ENCODE measurements around the gene NUP42.
A peak's percentile ranks its signal among the peaks of the same experiment; 100 is the strongest.
"Not testable (repeated sequence)": the region's sequence is repeated elsewhere in the genome, so short reads cannot be mapped to it uniquely, and the experiment has no call there.

Gene NUP42

DNA sequence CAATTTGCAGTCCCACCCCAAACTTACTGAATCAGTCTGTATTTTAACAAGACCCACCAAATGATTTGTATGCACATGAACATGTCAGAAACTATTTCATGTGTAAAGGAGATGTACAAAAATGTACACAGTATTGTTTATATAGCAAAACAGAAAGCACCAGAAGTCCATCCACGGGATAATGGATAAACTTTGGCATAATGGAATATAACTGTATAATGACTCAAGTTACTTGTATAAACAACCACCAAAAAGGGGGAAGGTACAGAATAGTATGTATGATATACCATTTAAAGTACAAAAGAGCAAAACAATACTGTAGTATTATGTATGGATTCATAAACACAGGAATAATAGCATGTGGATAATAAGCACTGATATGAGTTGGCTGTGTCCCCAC lies 22.4 kb downstream of the NUP42 start:
- no peak for DNase-seq

DNA sequence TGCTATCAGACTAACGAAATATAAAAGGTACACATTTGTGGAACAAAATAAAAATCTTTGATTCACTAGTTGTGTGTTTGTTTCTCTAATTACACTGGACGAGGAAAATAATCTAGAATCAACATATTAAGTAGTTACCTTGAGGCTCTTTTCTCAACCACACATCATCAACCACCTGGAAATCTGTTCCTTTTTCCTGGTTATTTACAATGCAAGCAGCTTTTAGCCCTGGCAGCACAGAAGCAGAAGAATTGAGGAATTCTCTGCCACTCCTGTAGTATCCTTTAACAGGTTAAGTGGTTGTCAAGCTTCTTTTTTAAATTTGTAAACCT lies 23.7 kb downstream of the NUP42 start:
- no peak for DNase-seq

DNA sequence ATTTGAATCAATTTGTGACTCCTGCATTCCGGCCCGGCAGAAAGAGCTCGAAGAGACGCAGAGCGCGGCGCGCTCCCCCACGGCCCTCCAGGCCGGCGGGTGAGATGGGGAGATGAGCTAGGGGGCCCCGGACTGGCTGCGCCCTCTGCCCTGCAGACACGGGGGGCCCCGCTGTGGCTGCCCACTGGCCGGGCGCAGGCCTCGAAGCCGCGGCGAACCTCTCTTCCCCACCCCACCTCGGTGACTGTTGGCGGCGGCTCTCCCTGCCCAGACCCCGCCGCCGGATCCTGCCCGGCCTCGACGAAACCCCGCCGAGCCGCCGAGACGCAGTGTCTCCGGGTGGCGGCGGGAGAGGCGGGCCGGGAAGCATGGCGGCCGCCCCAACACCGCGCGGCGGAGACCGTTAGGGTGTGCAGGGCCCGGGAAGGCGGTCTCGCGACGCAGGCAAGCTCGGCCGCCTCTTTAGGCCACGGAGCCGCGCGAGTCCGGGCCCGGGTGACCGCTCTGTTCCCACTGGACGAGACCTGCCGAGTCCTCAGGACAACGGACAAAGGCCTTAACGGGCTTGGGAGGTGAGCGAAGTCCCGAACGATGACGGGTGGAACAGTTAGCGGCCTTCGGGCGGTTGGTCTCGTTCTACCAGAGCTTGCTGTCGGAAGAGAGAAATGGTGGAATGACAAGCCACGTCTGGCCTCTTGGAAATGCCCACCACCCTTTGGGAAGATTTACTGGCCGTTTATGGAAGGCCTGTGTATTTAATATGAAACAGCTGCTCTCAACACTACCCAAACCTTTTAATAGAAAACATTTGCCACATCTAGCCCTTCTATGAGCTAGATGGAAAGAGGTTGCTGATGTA lies 24.3 kb downstream of the NUP42 start:
- DNase-seq, result no peak

DNA sequence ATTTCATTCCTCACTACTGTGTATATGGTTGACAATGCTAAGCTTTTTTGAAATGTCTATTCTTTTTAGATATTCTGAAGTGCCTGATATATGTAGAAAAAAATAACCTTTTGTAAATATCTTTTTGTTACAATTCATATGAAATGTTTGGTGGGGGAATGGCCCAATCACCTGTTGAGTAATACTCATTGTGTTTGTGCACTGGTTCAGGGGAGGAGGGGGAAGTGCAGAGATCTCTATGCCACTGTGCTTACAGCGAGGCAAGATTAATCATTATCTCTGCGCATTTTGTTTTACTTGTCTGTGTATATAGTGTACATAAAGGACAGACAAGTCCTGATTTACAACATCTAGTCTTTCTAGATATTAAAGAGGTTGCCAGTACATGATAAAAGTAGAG lies 25.2 kb downstream of the NUP42 start:
- no peak for DNase-seq

DNA sequence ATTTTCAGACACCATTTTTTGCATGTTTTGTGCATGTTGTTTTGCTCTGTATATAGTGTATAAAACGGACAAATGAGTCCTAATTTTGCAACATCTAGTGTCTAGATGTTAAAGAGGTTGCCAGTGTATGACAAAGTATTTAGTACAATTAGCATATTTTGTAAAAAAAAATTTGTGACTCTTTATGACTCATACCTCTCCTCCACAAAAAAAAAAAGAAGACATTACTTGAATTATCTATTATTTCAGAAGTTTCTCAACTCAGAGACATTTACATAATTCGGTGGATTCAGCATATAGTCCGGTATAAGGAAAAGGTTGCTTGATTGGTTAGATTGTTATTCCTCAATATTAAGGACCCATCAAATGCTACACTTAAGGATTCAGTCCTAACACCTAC lies 26.0 kb downstream of the NUP42 start:
- DNase-seq, result no peak

DNA sequence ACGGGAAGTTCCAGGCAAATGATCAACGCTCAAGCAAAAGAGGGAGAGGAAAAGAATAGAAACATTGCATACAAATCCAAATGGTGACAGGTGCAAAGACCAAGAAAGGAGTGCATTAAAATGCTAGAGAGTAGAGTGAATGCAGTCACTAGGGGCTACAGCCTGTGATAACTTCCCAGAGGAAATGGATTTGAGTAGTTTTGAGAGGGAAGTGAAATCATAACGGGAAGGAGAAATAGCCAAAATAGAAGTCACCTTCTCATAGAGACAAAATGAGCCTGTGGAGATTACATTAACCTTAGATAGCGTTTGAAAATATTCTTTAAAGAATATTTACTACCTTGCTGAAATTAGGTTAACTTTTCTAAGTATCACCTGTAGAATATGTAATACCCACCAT lies 26.5 kb downstream of the NUP42 start:
- no peak for DNase-seq

DNA sequence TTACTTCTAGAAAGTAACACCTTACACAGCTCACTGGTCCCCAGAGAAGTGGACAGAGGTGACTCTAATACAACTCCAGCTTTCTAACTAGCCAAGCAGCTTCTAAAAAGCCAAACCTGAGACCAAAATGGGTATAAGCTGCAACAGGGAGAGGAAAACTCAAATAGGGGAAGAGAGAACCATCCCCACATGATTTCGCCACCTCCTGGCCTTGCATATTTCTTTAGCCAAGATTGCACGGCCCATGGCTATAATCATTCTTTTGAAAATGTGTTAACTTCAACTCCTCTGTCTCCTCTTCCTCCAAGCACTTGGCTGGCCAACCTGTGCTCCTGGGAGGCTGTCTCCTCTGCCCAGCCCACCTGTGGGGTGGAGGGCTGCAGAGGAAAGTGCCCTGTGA lies 28.7 kb downstream of the NUP42 start:
- no peak for DNase-seq

DNA sequence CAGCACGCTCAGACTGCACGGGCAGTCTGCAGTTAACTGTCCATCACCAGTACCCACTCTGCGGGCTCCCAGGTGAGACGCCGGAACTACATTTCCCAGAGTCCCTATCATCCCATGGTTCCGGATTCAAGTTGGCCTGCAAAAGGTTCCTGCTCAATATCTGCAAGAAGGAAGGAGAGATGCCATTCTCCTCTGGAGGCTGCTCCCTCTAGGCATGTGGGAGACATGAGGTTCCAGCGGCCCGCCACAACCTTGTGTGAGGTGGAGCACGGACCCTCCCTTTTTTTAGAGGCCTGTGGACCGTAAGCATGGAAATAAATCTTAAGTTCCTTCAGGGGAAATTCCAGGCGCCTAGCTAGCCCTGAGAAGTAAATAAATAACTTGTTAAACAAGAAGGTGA lies 29.7 kb downstream of the NUP42 start:
- no peak for DNase-seq

DNA sequence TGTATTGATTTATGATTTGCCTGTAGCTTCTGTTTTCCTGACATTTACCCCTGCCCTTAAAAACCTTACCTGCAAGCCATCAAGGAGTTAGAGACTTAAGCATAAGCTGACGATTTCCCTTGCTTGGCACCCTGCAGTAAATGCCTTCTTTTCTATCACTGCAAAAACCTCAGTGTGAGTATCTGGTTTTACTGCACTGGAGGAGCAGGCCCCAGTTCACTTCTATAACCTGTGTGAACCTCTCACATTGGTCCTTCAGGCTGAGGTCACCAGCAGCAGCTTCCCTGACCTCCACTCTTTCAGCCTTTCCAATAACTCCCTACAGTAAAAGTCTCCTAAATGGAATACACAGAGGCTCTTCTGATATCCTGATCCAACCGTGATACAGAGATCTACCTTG lies 30.5 kb downstream of the NUP42 start:
- no peak for DNase-seq

DNA sequence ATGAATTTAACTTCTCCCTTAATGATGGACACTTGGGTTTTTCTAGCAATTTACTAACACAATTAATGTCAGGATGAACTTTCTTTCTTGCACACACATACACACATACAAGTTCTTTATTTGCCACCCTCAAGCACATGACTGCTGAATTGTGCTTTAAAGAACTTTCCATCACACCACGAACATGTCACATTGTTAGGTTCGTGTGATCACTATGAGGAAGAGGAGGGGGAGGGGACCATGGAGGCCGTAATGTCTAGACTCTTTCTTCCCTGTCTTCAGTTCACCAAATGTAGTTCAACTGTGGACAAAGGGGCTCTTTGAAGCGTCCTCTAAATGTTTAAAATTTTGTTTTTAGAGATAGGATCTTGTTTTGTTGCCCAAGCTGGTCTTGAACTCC lies 31.0 kb downstream of the NUP42 start:
- DNase-seq, result no peak

DNA sequence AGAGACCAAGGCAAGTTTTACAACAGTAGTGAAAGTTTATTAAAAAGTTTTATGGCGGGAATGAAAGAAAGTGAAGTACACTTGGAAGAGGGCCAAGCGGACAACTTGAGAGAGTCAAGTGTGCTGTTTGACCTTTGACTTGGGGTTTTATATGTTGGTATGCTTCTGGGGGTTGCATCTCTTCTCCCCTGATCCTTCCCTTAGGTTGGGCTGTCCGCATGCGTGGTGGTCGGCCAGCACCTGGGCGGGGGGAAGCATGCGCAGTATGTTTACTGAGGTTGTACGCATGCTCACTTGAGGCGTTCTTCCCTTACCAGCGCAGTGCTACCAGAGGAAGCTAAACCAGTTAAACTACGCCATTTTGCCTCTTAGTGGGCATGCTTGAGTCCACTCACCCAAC lies 31.9 kb downstream of the NUP42 start:
- no peak for DNase-seq

DNA sequence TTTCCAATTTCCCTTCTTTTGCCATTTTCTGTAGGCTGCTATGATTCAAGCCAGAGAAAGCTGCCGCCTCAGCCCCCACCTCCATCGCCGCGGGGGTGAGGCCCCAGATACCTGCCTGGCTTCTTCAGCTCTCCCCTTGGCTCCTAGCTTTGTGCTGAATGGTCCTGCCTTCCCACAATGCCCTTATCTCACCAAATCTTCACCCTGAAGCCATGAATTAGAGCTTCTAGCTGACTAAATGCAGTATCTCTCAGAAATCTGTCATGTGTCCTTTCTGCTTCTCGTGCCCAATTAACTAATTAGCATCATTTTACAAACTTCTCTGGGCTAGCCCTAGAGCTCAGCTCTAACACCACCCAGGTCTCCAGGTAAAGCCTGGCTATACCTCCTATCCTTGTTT lies 32.6 kb downstream of the NUP42 start:
- DNase-seq, result no peak

DNA sequence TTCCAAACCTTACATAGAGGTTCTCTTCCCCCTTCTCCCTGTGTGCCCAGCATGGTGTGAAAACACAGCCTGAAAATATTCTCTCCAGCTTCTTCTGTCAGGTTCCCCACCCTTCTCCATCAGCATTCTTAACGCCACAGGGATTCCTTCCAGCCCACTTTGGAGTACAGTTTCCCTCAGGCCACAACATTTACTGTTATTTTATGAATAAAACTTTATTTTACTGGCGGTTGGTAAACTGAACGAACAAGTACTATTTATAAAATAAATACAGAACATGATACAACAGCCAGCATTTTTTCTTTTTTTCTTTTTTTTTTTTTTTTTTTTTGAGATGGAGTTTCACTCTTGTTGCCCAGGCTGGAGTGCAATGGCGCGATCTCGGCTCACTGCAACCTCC lies 33.1 kb downstream of the NUP42 start:
- no peak for DNase-seq

DNA sequence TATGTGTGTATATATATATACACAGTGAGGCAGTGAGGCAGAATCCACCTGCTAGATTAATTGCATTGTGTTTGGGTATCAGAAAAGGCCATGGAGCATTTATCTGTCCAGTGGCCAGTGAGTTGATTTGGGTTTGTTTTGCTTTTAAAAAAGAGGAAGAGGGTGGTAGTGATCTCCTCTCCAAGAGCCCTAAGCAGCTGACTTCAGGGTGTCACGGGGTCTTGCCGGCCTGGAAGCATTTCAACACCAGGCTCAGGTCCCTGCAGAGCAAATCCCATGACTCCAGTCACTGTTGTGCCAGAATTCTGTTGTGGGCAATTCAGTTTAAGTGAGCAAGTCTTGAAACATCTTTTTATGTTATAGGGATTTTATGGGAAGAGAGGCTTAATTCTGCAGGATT lies 34.2 kb downstream of the NUP42 start:
- peak in 27 of 51 donors; percentile 3 to 54 (median 27) for DNase-seq

DNA sequence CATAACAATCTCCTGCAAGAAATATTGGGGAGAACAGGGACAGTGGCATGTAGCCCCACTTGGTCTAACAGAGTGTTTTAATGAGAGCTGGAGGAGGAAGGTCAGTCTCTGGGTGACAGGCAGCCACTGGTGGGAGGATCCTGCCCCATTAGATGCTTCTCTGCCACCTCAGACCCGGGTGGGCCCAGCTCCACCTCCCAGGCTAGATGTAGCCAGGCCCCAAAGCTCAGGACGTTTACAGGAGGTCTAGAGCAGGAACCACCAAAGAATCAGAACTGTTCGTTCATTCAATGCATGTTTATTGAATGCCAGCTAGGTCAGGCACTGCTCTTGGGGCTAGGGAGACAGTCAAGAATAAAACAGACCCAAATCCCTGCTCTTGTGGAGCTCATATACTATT lies 36.3 kb downstream of the NUP42 start:
- DNase-seq, result no peak

DNA sequence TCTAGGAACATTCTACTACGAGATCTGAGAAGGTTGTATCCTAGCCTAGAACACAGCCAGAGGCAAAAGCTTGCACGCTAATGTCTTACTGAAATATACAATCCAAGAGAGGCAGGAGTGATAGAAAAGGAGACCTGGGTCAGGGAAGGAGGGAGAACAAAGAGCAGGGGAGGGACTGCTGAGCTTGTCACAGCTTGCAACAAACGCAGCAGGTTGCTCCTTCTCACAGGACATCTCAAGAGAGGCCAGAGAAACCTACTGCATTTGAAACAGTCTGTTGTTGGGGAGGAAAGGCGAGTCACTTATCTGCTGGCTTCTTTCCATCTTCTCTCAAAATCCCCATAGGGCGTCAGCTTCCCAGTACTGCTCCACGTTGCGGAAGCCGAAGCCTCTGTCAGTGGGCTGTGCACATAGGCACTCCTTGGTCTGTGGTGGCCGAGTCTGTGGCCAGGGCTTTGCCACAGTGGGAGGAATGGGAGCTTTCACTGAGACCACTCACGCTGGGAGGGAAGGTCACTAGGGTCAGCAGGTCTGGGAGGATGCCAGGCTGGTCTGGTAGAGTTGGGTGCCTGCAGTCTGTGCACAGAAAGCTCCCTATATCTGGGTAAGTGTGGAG lies 39.0 kb downstream of the NUP42 start:
- no peak for DNase-seq

DNA sequence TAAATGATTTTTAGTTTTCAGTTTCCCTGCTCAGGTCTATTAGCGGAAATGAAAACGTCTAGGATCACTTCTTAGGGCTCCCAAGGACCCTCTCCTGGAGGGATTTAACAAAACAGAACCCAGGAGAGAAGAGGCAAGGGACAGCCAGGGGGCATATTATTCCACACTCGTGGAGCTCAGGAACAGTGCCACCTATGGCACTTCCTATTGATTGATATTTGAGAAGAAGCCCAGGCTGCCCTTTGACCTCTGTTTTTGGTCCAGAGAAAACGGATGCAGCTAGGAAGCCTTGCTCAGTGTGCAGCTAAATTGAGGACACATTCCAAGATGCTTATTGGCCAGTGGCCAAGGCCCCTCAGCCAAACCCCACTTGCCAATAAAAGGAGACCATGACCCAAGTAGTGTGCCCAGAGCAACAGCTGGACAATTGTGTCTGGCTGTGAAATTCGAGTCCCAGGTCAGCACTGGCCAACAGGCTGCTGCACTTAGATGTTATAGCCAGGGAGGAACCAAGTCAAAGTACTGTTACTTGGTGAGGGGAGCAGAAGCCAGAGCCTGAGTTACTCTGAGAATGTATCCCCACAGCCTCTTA lies 40.7 kb downstream of the NUP42 start:
- DNase-seq, result no peak

DNA sequence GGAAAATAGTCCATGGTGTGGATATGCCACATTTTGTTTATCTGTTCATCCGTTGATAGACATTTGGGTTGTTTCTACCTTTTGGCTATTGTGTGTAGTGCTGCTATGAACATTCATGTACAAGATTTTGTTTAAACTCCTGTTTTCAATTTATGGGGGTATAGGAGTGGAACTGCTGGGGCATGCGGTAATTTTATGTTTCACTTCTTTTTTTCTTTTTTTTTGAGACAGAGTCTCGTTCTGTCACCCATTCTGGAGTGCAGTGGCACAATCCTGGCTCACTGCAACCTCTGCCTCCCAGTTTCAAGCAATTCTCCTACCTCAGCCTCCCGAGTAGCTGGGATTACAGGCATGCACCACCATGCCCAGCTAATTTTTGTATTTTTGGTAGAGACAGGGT lies 42.5 kb downstream of the NUP42 start:
- not testable (repeated sequence) for DNase-seq

DNA sequence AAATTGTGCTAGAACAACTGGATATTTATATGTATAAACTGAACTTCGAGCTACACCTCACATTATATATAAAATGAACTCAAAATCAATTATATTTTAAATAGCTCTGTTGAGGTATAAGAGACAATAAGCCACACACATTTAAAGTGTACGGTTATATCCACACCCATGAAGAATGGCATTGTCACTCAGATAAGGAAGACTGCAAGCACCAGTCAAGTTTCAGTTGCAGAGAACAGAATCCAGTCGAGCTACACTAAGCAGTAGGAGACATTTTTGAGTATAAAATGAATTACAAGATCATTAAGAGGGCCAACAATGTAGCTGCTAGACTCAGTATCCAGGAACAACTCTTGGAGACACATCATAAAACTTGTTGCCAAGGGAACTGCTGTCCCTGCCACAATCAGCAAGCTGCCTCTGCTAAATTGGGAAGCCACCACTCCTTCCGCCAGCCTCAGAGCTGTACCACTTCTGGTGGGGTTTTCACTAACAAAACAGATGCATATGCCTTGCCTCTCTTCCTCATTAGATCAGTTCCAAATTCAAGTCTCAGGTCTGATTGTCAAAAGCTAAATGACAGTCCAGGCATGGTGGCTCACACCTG lies 45.1 kb downstream of the NUP42 start:
- DNase-seq, result peak in 10 of 51 donors; percentile 4 to 48 (median 21)

DNA sequence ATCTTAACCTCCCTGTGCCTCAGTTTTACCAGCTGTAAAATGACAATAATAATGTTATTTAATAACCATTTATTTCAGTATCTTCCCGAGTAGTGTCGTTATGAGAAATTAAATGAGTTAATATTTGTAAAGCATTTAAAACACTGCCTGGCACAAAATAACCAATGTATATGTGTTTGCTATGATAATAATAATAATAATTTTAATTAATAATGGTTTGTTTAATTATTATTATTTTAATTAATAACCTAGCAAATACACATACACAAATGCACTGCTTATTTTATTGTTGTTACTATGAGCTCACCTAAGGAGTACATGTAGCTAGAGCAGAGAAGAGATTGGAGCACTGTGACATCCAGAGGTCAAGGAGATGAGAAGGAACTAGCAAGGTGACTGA lies 46.6 kb downstream of the NUP42 start:
- no peak for DNase-seq

DNA sequence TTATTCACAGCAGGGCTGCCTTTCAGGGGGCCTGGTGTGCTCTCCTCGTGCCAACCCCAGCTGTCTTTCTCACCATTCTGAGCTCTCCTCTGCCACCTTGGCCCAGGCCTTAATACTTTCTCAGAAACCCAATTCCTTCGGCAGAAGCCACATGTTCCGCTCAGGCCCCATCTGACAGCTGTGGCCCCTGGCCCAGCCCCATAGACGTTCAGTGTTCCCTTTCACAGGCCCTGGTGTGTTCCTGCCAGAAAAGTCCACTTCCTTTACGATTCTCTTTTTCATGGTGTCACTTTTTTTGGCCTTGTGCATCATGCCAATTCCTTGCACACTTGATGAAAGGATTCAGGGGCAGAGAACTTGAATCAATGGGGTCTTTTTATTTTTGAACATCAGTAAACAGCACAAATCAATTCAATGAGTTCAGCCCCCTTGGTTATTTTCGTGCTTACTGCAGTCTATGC lies 48.8 kb downstream of the NUP42 start:
- DNase-seq, result peak in 41 of 51 donors; percentile 5 to 85 (median 38)

DNA sequence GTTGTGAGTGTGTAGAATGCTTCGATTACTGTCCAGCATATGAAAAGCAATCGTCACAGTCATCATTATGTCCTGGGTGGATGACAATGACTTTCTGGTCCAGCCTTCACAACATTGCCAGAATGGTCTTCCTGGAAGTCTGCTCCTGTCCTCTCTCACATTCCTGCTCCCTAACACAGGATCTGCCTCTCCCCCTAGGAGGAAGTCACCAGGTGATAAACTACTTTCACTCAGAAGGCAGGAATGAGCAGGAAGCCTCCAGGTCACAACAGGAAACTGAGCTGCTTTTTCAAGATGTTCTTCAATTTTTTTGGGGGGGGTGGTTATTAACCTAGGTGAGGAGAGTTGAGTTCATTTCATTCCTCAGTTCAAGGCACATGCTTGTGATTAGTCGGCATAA lies 51.1 kb downstream of the NUP42 start:
- no peak for DNase-seq
